ENCODE results near the gene BACE1. TPM values are rescaled to one million over a fixed set of nuclear protein-coding genes. Genes with fewer than 3 reads are reported as not detected.
A peak's percentile ranks its signal among the peaks of the same experiment; 100 is the strongest.

BACE1 gene
- total RNA-seq, 1 experiment from 2014 or later: 11.2 TPM

- peaks cover 9% of the 10 kb centered on the region for H3K9me3 Mint-ChIP-seq (ENCODE audit: unreplicated experiment)
- H3K27me3 ChIP-seq (replicated peaks; ENCODE audit: control insufficient read depth, insufficient read depth, low read length): no peaks in the 10 kb centered on the region
- H3K4me3 ChIP-seq (ENCODE audit: low read depth, low read length): no peak overlapping the region
- CTCF ChIA-PET: interaction anchor here (0.6 to 1.3 kb wide), 2 partner anchors 88 to 667 kb away, joined by 3 to 6 read pairs; partner anchors contain the start of genes IL10RA and PCSK7
- POLR2A ChIA-PET: no interaction called here
- no TSS peak for BruUV-seq (replicated peaks)
- no peaks in the 10 kb centered on the region for H3K27me3 Mint-ChIP-seq (ENCODE audit: insufficient read depth, unreplicated experiment)
- DNase-seq: no peak
- no peak overlapping the region for H3K4me3 Mint-ChIP-seq (ENCODE audit: unreplicated experiment)
- intact Hi-C loops (cut with micrococcal nuclease; ENCODE audit: unreplicated experiment): no loop called here
- TF ChIP-seq CTCF (IDR thresholded peaks at IDR 0.05; ENCODE audit: insufficient read depth in 1 of 2, low read depth in 1 of 2, low read length in 1 of 2, severe bottlenecking in 1 of 2, unreplicated experiment in 1 of 2): no peak
- peaks cover 6% of the 10 kb centered on the region for H3K36me3 Mint-ChIP-seq (ENCODE audit: insufficient read depth, unreplicated experiment)
- H3K4me1 Mint-ChIP-seq (ENCODE audit: low read depth, unreplicated experiment): peaks cover 7% of the 10 kb centered on the region
- peaks cover 7% of the 10 kb centered on the region for H3K4me1 ChIP-seq
- no peak overlapping the region for H3K27ac Mint-ChIP-seq (ENCODE audit: unreplicated experiment)
- no peaks in the 10 kb centered on the region; the same call in 1 of the 2 replicates for H3K9me3 ChIP-seq
- no peaks in the 10 kb centered on the region for H3K36me3 ChIP-seq (ENCODE audit: control insufficient read depth, insufficient read depth, low read length)
Measured at GRCh38 chr11:117319214-117319840, 3.3 kb upstream of the BACE1 start.

- H3K27me3 Mint-ChIP-seq (ENCODE audit: insufficient read depth, unreplicated experiment): no peaks in the 10 kb centered on the region
- H3K4me1 Mint-ChIP-seq (ENCODE audit: low read depth, unreplicated experiment): peaks cover 7% of the 10 kb centered on the region
- POLR2A ChIA-PET: no interaction called here
- Histone ChIP-seq H3K9me3 (no peaks in the 10 kb centered on the region; the same call in 1 of the 2 replicates), H3K4me1 (peaks cover 7% of the 10 kb centered on the region), H3K36me3 (ENCODE audit: control insufficient read depth, insufficient read depth, low read length) (no peaks in the 10 kb centered on the region), H3K27me3 (replicated peaks; ENCODE audit: control insufficient read depth, insufficient read depth, low read length) (no peaks in the 10 kb centered on the region), H3K4me3 (ENCODE audit: low read depth, low read length) (no peak overlapping the region)
- no peak overlapping the region for H3K27ac Mint-ChIP-seq (ENCODE audit: unreplicated experiment)
- DNase-seq: no peak
- TF ChIP-seq CTCF (IDR thresholded peaks at IDR 0.05; ENCODE audit: insufficient read depth in 1 of 2, low read depth in 1 of 2, low read length in 1 of 2, severe bottlenecking in 1 of 2, unreplicated experiment in 1 of 2): no peak
- H3K9me3 Mint-ChIP-seq (ENCODE audit: unreplicated experiment): peaks cover 9% of the 10 kb centered on the region
- CTCF ChIA-PET: interaction anchor here (0.7 to 1.3 kb wide), 2 partner anchors 65 to 88 kb away, joined by 5 to 6 read pairs; partner anchors contain the start of gene PCSK7
- H3K4me3 Mint-ChIP-seq (ENCODE audit: unreplicated experiment): no peak overlapping the region
- BruUV-seq (replicated peaks): no TSS peak
- peaks cover 6% of the 10 kb centered on the region for H3K36me3 Mint-ChIP-seq (ENCODE audit: insufficient read depth, unreplicated experiment)
- intact Hi-C loops (cut with micrococcal nuclease; ENCODE audit: unreplicated experiment): no loop called here
Measured at GRCh38 chr11:117318738-117319137, 2.7 kb upstream of the BACE1 start.

GRCh38 chr11:117315285-117316196 lies 515 bp downstream of the BACE1 start:
- Histone ChIP-seq H3K9me3 (no peaks in the 10 kb centered on the region), H3K4me3 (ENCODE audit: low read depth, low read length) (peak overlapping the region; percentile 70), H3K27me3 (replicated peaks; ENCODE audit: control insufficient read depth, insufficient read depth, low read length) (no peaks in the 10 kb centered on the region), H3K4me1 (peaks cover 7% of the 10 kb centered on the region), H3K36me3 (ENCODE audit: control insufficient read depth, insufficient read depth, low read length) (no peaks in the 10 kb centered on the region)
- BruUV-seq (replicated peaks): no TSS peak
- Mint-ChIP-seq H3K27ac (ENCODE audit: unreplicated experiment) (no peak overlapping the region), H3K27me3 (ENCODE audit: insufficient read depth, unreplicated experiment) (no peaks in the 10 kb centered on the region), H3K4me1 (ENCODE audit: low read depth, unreplicated experiment) (peaks cover 7% of the 10 kb centered on the region), H3K4me3 (ENCODE audit: unreplicated experiment) (peak overlapping the region; percentile 74), H3K36me3 (ENCODE audit: insufficient read depth, unreplicated experiment) (peaks cover 5% of the 10 kb centered on the region), H3K9me3 (ENCODE audit: unreplicated experiment) (no peaks in the 10 kb centered on the region)
- DNase-seq: peak in 1 of 2 experiments; percentile 32
- ChIA-PET POLR2A (interaction anchor here (0.7 kb wide), 1 partner anchor 12 kb away, joined by 8 read pairs; the partner anchor contains the start of gene CEP164), CTCF (interaction anchor here (0.8 to 1.8 kb wide), 2 partner anchors 12 to 502 kb away, joined by 4 to 6 read pairs; partner anchors contain the start of gene CEP164)
- intact Hi-C loops (cut with micrococcal nuclease; ENCODE audit: unreplicated experiment): loop anchor here (1.0 to 2.0 kb wide), 3 partner anchors 12 to 83 kb away; partner anchors contain the start of genes CEP164, PCSK7 and RNF214
- TF ChIP-seq CTCF (IDR thresholded peaks at IDR 0.05; ENCODE audit: insufficient read depth in 1 of 2, low read depth in 1 of 2, low read length in 1 of 2, severe bottlenecking in 1 of 2, unreplicated experiment in 1 of 2): no peak
